Lower leg skin (tissue), 3 donors: ENCODE data around the gene TSTD1.
"Not testable (repeated sequence)": the region's sequence is repeated elsewhere in the genome, so short reads cannot be mapped to it uniquely, and the experiment has no call there.

Experiments
- POLR2A ChIP-seq, 2 donors: fragments of 450-650 bp; IDR thresholded peaks; one replicate each; pipeline ENCODE4 v1.6.1; 2016 to 2017; ENCODE audit warnings: antibody characterized with exemption in 2 of 2, mild to moderate bottlenecking in 1 of 2, moderate library complexity in 1 of 2
- TF ChIP-seq, protein P1 (sequence below), 3 donors: fragments of 450-650 bp; IDR thresholded peaks; one replicate each; pipeline ENCODE4 v1.5.1; 2016; ENCODE audit warnings: antibody characterized with exemption in 3 of 3, mild to moderate bottlenecking in 3 of 3, moderate library complexity in 2 of 3

GRCh38 chr1:161063936-161064335, 25.2 kb upstream of the TSTD1 start:
- TF ChIP-seq, protein P1, sequence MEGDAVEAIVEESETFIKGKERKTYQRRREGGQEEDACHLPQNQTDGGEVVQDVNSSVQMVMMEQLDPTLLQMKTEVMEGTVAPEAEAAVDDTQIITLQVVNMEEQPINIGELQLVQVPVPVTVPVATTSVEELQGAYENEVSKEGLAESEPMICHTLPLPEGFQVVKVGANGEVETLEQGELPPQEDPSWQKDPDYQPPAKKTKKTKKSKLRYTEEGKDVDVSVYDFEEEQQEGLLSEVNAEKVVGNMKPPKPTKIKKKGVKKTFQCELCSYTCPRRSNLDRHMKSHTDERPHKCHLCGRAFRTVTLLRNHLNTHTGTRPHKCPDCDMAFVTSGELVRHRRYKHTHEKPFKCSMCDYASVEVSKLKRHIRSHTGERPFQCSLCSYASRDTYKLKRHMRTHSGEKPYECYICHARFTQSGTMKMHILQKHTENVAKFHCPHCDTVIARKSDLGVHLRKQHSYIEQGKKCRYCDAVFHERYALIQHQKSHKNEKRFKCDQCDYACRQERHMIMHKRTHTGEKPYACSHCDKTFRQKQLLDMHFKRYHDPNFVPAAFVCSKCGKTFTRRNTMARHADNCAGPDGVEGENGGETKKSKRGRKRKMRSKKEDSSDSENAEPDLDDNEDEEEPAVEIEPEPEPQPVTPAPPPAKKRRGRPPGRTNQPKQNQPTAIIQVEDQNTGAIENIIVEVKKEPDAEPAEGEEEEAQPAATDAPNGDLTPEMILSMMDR (IDR thresholded peaks at IDR 0.05) = not testable (repeated sequence)
- TF ChIP-seq POLR2A (IDR thresholded peaks at IDR 0.05) = not testable (repeated sequence)
